ENCODE measurements around the gene IFIT1. TPM values are rescaled to one million over a fixed set of nuclear protein-coding genes. Genes with fewer than 3 reads are reported as not detected.
"Not testable (repeated sequence)": the region's sequence is repeated elsewhere in the genome, so short reads cannot be mapped to it uniquely, and the experiment has no call there.

Gene IFIT1
- total RNA-seq, 1 donor from 2014 or later: 34.4 TPM

GRCh38 chr10:89350631-89351315, 41.6 kb upstream of the IFIT1 start:
- H3K9ac ChIP-seq (ENCODE audit: low read depth in 1 of 3, low read length in 3 of 3); H3K9me3 ChIP-seq (ENCODE audit: control insufficient read depth in 3 of 3, low read length in 3 of 3); H3K4me3 ChIP-seq (ENCODE audit: low read length in 3 of 3); H3K27me3 ChIP-seq (ENCODE audit: control insufficient read depth in 3 of 3, insufficient read depth in 3 of 3, low read length in 3 of 3); H3K36me3 ChIP-seq (ENCODE audit: control insufficient read depth in 3 of 3, insufficient read depth in 3 of 3, low read length in 3 of 3): not testable (repeated sequence)
- Histone ChIP-seq H3K4me1 (ENCODE audit: control insufficient read depth in 3 of 3, insufficient read depth in 3 of 3, low read length in 3 of 3) (peaks cover 25 to 34% (median 25%) of the 10 kb centered on the region in 3 donors), H3K27ac (ENCODE audit: low read depth, low read length) (peak overlapping the region; percentile 75)

GRCh38 chr10:89351412-89351779, 41.0 kb upstream of the IFIT1 start:
- no peaks in the 10 kb centered on the region for H3K9me3 ChIP-seq (ENCODE audit: control insufficient read depth in 3 of 3, low read length in 3 of 3)
- H3K4me3 ChIP-seq (ENCODE audit: low read length in 3 of 3): no peak overlapping the region

GRCh38 chr10:89351780-89352597, 40.4 kb upstream of the IFIT1 start:
- Histone ChIP-seq H3K27ac (ENCODE audit: low read depth, low read length) (peak overlapping the region; percentile 75), H3K9me3 (ENCODE audit: control insufficient read depth in 3 of 3, low read length in 3 of 3) (no peaks in the 10 kb centered on the region), H3K27me3 (ENCODE audit: control insufficient read depth in 3 of 3, insufficient read depth in 3 of 3, low read length in 3 of 3) (no peaks in the 10 kb centered on the region), H3K4me1 (ENCODE audit: control insufficient read depth in 3 of 3, insufficient read depth in 3 of 3, low read length in 3 of 3) (peaks cover 18 to 28% (median 25%) of the 10 kb centered on the region in 3 donors), H3K36me3 (ENCODE audit: control insufficient read depth in 3 of 3, insufficient read depth in 3 of 3, low read length in 3 of 3) (no peaks in the 10 kb centered on the region), H3K9ac (ENCODE audit: low read depth in 1 of 3, low read length in 3 of 3) (peak overlapping the region in 1 of 3 donors; percentile 35), H3K4me3 (ENCODE audit: low read length in 3 of 3) (peak overlapping the region in 1 of 3 donors; percentile 38)

More at GRCh38 chr10:89351412-89351779, 41.0 kb upstream of the IFIT1 start:
- peak overlapping the region in 2 of 3 donors; percentile 34 to 48 for H3K9ac ChIP-seq (ENCODE audit: low read depth in 1 of 3, low read length in 3 of 3)
- H3K36me3 ChIP-seq (ENCODE audit: control insufficient read depth in 3 of 3, insufficient read depth in 3 of 3, low read length in 3 of 3): no peaks in the 10 kb centered on the region
- peak overlapping the region; percentile 75 for H3K27ac ChIP-seq (ENCODE audit: low read depth, low read length)
- H3K27me3 ChIP-seq (ENCODE audit: control insufficient read depth in 3 of 3, insufficient read depth in 3 of 3, low read length in 3 of 3): no peaks in the 10 kb centered on the region
- H3K4me1 ChIP-seq (ENCODE audit: control insufficient read depth in 3 of 3, insufficient read depth in 3 of 3, low read length in 3 of 3): peaks cover 24 to 31% (median 25%) of the 10 kb centered on the region in 3 donors

GRCh38 chr10:89352802-89353201, 39.6 kb upstream of the IFIT1 start:
- Histone ChIP-seq H3K27me3 (ENCODE audit: control insufficient read depth in 3 of 3, insufficient read depth in 3 of 3, low read length in 3 of 3) (no peaks in the 10 kb centered on the region), H3K9me3 (ENCODE audit: control insufficient read depth in 3 of 3, low read length in 3 of 3) (no peaks in the 10 kb centered on the region), H3K36me3 (ENCODE audit: control insufficient read depth in 3 of 3, insufficient read depth in 3 of 3, low read length in 3 of 3) (no peaks in the 10 kb centered on the region), H3K4me1 (ENCODE audit: control insufficient read depth in 3 of 3, insufficient read depth in 3 of 3, low read length in 3 of 3) (peaks cover 12 to 25% (median 16%) of the 10 kb centered on the region in 3 donors), H3K9ac (ENCODE audit: low read depth in 1 of 3, low read length in 3 of 3) (no peak overlapping the region), H3K4me3 (ENCODE audit: low read length in 3 of 3) (no peak overlapping the region), H3K27ac (ENCODE audit: low read depth, low read length) (no peak overlapping the region)

- peaks cover 10 to 20% (median 16%) of the 10 kb centered on the region in 3 donors for H3K4me1 ChIP-seq (ENCODE audit: control insufficient read depth in 3 of 3, insufficient read depth in 3 of 3, low read length in 3 of 3)
- H3K4me3 ChIP-seq (ENCODE audit: low read length in 3 of 3): no peak overlapping the region
- H3K36me3 ChIP-seq (ENCODE audit: control insufficient read depth in 3 of 3, insufficient read depth in 3 of 3, low read length in 3 of 3): no peaks in the 10 kb centered on the region
- no peak overlapping the region for H3K9ac ChIP-seq (ENCODE audit: low read depth in 1 of 3, low read length in 3 of 3)
- H3K27me3 ChIP-seq (ENCODE audit: control insufficient read depth in 3 of 3, insufficient read depth in 3 of 3, low read length in 3 of 3): no peaks in the 10 kb centered on the region
- H3K9me3 ChIP-seq (ENCODE audit: control insufficient read depth in 3 of 3, low read length in 3 of 3): no peaks in the 10 kb centered on the region
- H3K27ac ChIP-seq (ENCODE audit: low read depth, low read length): no peak overlapping the region
These were observed 37.0 kb upstream of the IFIT1 start for GRCh38 chr10:89355394-89355931.

- H3K36me3 ChIP-seq (ENCODE audit: control insufficient read depth in 3 of 3, insufficient read depth in 3 of 3, low read length in 3 of 3): no peaks in the 10 kb centered on the region
- no peaks in the 10 kb centered on the region for H3K9me3 ChIP-seq (ENCODE audit: control insufficient read depth in 3 of 3, low read length in 3 of 3)
- H3K9ac ChIP-seq (ENCODE audit: low read depth in 1 of 3, low read length in 3 of 3): no peak overlapping the region
- peaks cover 2 to 7% (median 5%) of the 10 kb centered on the region in 3 donors for H3K4me1 ChIP-seq (ENCODE audit: control insufficient read depth in 3 of 3, insufficient read depth in 3 of 3, low read length in 3 of 3)
- no peak overlapping the region for H3K4me3 ChIP-seq (ENCODE audit: low read length in 3 of 3)
- no peak overlapping the region for H3K27ac ChIP-seq (ENCODE audit: low read depth, low read length)
- no peaks in the 10 kb centered on the region for H3K27me3 ChIP-seq (ENCODE audit: control insufficient read depth in 3 of 3, insufficient read depth in 3 of 3, low read length in 3 of 3)
These were observed 35.3 kb upstream of the IFIT1 start for GRCh38 chr10:89357096-89357495.

GRCh38 chr10:89357975-89358374, 34.4 kb upstream of the IFIT1 start:
- no peak overlapping the region for H3K4me3 ChIP-seq (ENCODE audit: low read length in 3 of 3)
- H3K4me1 ChIP-seq (ENCODE audit: control insufficient read depth in 3 of 3, insufficient read depth in 3 of 3, low read length in 3 of 3): peaks cover 0 to 1% (median 0%) of the 10 kb centered on the region in 3 donors
- H3K36me3 ChIP-seq (ENCODE audit: control insufficient read depth in 3 of 3, insufficient read depth in 3 of 3, low read length in 3 of 3): no peaks in the 10 kb centered on the region
- H3K27ac ChIP-seq (ENCODE audit: low read depth, low read length): no peak overlapping the region
- H3K9me3 ChIP-seq (ENCODE audit: control insufficient read depth in 3 of 3, low read length in 3 of 3): no peaks in the 10 kb centered on the region
- H3K27me3 ChIP-seq (ENCODE audit: control insufficient read depth in 3 of 3, insufficient read depth in 3 of 3, low read length in 3 of 3): no peaks in the 10 kb centered on the region
- H3K9ac ChIP-seq (ENCODE audit: low read depth in 1 of 3, low read length in 3 of 3): no peak overlapping the region

GRCh38 chr10:89360157-89360556, 32.3 kb upstream of the IFIT1 start:
- Histone ChIP-seq H3K27ac (ENCODE audit: low read depth, low read length) (no peak overlapping the region), H3K4me3 (ENCODE audit: low read length in 3 of 3) (no peak overlapping the region), H3K9me3 (ENCODE audit: control insufficient read depth in 3 of 3, low read length in 3 of 3) (no peaks in the 10 kb centered on the region), H3K9ac (ENCODE audit: low read depth in 1 of 3, low read length in 3 of 3) (no peak overlapping the region), H3K27me3 (ENCODE audit: control insufficient read depth in 3 of 3, insufficient read depth in 3 of 3, low read length in 3 of 3) (no peaks in the 10 kb centered on the region), H3K4me1 (ENCODE audit: control insufficient read depth in 3 of 3, insufficient read depth in 3 of 3, low read length in 3 of 3) (peaks cover 0 to 5% (median 0%) of the 10 kb centered on the region in 3 donors), H3K36me3 (ENCODE audit: control insufficient read depth in 3 of 3, insufficient read depth in 3 of 3, low read length in 3 of 3) (no peaks in the 10 kb centered on the region)

GRCh38 chr10:89362929-89363328, 29.5 kb upstream of the IFIT1 start:
- no peaks in the 10 kb centered on the region for H3K27me3 ChIP-seq (ENCODE audit: control insufficient read depth in 3 of 3, insufficient read depth in 3 of 3, low read length in 3 of 3)
- no peak overlapping the region for H3K4me3 ChIP-seq (ENCODE audit: low read length in 3 of 3)
- no peak overlapping the region for H3K9ac ChIP-seq (ENCODE audit: low read depth in 1 of 3, low read length in 3 of 3)
- no peak overlapping the region for H3K27ac ChIP-seq (ENCODE audit: low read depth, low read length)
- H3K9me3 ChIP-seq (ENCODE audit: control insufficient read depth in 3 of 3, low read length in 3 of 3): no peaks in the 10 kb centered on the region
- no peaks in the 10 kb centered on the region for H3K36me3 ChIP-seq (ENCODE audit: control insufficient read depth in 3 of 3, insufficient read depth in 3 of 3, low read length in 3 of 3)
- H3K4me1 ChIP-seq (ENCODE audit: control insufficient read depth in 3 of 3, insufficient read depth in 3 of 3, low read length in 3 of 3): peaks cover 0 to 11% (median 0%) of the 10 kb centered on the region in 3 donors

Data from skeletal muscle tissue (tissue), 4 donors.